Kidney epithelial cell (primary cell): ENCODE results near the gene DGKA. TPM values are rescaled to one million over a fixed set of nuclear protein-coding genes. Genes with fewer than 3 reads are reported as not detected.

Experiments
- DNase-seq: peaks from one replicate; pipeline ENCODE4 v3.0.0-alpha.2; 2010; ENCODE audit warnings: low read depth
- H3K27me3 ChIP-seq: 2 replicates; pipeline ENCODE4 v1.6.0; 2011; ENCODE audit warnings: low read length; ENCODE audit not compliant: control insufficient read depth, insufficient read depth
- H3K36me3 ChIP-seq: 2 replicates; pipeline ENCODE4 v1.5.1; 2011; ENCODE audit warnings: low read length; ENCODE audit not compliant: control insufficient read depth, insufficient read depth
- H3K4me3 ChIP-seq: 2 replicates; pipeline ENCODE4 v1.5.1; 2011; ENCODE audit warnings: low read depth, mild to moderate bottlenecking, control low read depth, low read length
- CTCF ChIP-seq: IDR thresholded peaks from 2 replicates; pipeline ENCODE4 v1.5.1; 2011; ENCODE audit warnings: mild to moderate bottlenecking, moderate library complexity, low read length, control low read depth, inconsistent platforms; ENCODE audit not compliant: insufficient read depth, poor library complexity, severe bottlenecking
- total RNA-seq: library from RNA; depleted of rRNA; stranded (reverse); fragments of >200 nt; gene quantifications from 2 replicates; pipeline ENCODE4 v1.2.3, GENCODE V29; 2015

Gene DGKA
- total RNA-seq, 1 donor from 2014 or later: 59.4 TPM

DNA sequence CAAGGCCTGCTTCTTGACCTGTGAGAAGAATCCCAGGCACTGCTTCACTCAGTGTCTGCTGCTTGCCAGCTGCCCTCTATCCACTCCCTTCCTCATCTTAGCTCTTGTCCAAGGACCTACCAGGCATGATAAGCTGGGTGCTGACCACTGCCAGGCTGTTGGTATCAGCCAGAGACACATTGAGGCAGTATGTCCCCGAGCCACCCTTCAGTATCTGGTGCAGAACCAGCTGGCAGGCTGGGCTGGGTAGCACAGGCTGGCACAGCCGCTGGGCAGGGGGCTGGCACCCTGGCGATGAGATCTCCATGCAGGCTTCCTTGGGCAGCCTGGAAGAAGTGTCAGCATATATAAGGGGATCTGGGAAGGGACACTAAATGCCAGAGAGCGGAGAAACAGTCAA lies 24.4 kb downstream of the DGKA start:
- TF ChIP-seq CTCF: no peak
- DNase-seq: no peak
- Histone ChIP-seq H3K4me3 (no peak overlapping the region), H3K27me3 (no peaks in the 10 kb centered on the region), H3K36me3 (no peaks in the 10 kb centered on the region)

DNA sequence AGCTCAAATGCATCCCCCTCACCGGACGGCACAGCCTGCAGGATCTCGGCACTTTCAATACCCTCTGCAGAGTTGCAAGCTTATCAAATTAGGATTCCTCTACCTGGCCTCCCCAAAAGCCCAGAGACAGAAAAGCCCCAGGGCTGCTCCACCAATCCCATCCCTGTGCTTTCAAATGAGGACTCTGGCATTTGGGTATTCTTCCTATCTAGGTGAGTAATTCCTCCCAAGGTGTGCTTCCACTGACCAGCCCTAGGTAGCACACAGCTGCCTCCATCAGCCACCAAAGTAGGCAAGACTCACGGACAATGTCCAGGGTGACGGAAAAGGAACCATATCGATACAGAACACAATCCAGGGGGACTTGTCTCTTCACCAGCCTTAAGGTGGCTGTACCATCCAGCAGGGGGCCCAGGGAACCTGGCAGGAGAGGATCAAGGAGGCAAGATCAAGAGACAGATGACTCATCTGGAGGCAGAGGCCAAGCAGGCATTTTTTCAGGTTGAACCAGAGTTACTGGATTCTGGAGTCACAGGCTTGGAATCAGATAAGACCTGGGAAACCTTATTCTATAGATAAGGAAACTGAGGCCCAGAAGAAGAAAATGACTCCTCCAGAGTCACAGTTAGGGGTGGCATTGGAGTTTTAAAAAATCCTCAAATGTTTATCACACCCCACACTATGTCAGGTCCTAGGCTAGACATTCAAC lies 25.0 kb downstream of the DGKA start:
- Histone ChIP-seq H3K4me3 (no peak overlapping the region), H3K27me3 (no peaks in the 10 kb centered on the region), H3K36me3 (no peaks in the 10 kb centered on the region)
- no peak for DNase-seq
- peak; percentile 81 for TF ChIP-seq CTCF

DNA sequence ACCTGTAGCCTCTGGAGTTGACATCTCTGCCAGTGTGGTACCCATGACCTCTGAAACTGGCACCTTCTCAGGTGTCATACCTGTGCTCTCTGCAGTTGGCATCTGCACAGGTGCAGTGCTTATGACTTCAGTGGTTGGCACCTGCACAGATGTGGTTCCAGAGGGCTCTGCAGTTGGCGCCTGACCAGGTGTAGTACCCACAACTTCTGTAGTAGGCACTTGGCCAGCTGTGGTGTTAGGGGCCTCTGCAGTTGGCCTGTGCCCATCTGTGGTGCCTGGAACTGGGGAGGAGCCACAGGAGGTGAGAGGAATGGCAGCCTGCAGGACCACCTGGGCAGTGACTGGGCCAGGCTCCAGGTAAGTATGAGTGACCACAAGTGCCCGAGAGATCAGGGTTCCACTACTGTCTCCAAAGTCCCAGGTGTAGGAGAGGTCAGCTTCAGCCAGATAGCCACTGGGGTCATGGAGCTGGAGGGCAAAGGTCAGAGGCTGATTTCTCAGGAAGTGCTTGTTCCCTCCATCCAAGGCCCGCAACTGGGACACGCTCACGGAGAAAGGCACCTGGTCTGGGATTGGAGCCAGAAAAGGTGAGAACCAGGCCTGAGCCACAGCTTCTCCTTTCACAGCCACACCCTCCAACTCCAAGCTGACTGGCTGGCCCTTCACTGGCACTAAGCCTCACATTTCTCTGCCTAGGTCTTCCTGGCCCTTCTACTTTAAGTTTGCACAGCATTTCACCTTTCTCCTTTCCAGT lies 26.3 kb downstream of the DGKA start:
- Histone ChIP-seq H3K4me3 (no peak overlapping the region), H3K36me3 (no peaks in the 10 kb centered on the region), H3K27me3 (no peaks in the 10 kb centered on the region)
- DNase-seq: no peak
- no peak for TF ChIP-seq CTCF

GRCh38 chr12:55963760-55964159 lies 32.8 kb downstream of the DGKA start:
- no peaks in the 10 kb centered on the region for H3K36me3 ChIP-seq
- no peak for DNase-seq
- H3K4me3 ChIP-seq: no peak overlapping the region
- H3K27me3 ChIP-seq: no peaks in the 10 kb centered on the region
- TF ChIP-seq CTCF: no peak

DNA sequence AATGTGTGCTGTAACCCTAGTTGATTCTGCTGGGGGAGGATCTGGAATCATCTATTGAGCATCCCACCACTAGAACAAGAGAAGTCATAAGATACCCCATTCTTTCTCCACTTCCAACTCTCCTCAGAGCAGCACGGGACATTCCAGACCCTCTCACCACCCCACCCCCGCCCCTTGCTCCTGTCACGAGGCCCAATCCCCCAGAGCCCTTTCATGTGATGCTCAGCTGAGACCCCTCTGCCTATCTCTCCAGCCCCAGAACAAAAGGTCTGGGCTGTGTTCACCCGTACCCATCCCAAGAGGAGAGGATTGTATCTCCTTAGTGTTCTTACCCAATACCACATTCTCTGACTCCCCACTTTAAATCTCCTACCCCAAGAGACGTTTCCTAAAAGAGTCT lies 34.3 kb downstream of the DGKA start:
- Histone ChIP-seq H3K27me3 (no peaks in the 10 kb centered on the region), H3K4me3 (no peak overlapping the region), H3K36me3 (no peaks in the 10 kb centered on the region)
- no peak for DNase-seq
- TF ChIP-seq CTCF: no peak
